ES-I3 (cell line): ENCODE data around the gene FANCB.

ENCODE experiments used
- H3K36me3 ChIP-seq: 2 replicates; pipeline ENCODE4 v1.6.1; 2013; ENCODE audit warnings: mild to moderate bottlenecking, low read length, control low read depth, moderate library complexity; ENCODE audit not compliant: insufficient read depth
- H3K4me1 ChIP-seq: 2 replicates; pipeline ENCODE4 v1.6.1; 2013; ENCODE audit warnings: mild to moderate bottlenecking, control low read depth, low read length; ENCODE audit not compliant: insufficient read depth
- H3K9ac ChIP-seq: 2 replicates; pipeline ENCODE4 v1.6.1; 2013; ENCODE audit warnings: low read depth, mild to moderate bottlenecking, low read length, moderate library complexity
- H3K9me3 ChIP-seq: 2 replicates; pipeline ENCODE4 v1.6.1; 2013; ENCODE audit warnings: mild to moderate bottlenecking, low read length, moderate library complexity; ENCODE audit not compliant: control insufficient read depth, insufficient read depth

FANCB gene

GRCh38 chrX:14872851-14873675 is at the start of gene FANCB, which contains the start of gene MOSPD2:
TSS of gene FANCB (minus strand) at chrX:14873069. CDS start at chrX:14865510, 7,559 bp downstream.
TSS of gene MOSPD2 (plus strand) at chrX:14873421. CDS start at chrX:14873529, 108 bp downstream.
- Histone ChIP-seq H3K4me1 (no peaks in the 10 kb centered on the region), H3K36me3 (no peaks in the 10 kb centered on the region), H3K9ac (peak within 1 kb of the TSS; percentile 96), H3K9me3 (0 out of 2 replicates have a peak, but pooled peaks cover 4% of the 10 kb centered on the region)

GRCh38 chrX:14922437-14922836 is 49.6 kb upstream of the FANCB start:
- H3K9ac ChIP-seq = no peak overlapping the region

GRCh38 chrX:14920196-14920595 is 47.3 kb upstream of the FANCB start:
- Histone ChIP-seq H3K9ac (no peak overlapping the region), H3K4me1 (no peaks in the 10 kb centered on the region), H3K36me3 (0 out of 2 replicates have a peak, but pooled peaks cover 4% of the 10 kb centered on the region), H3K9me3 (no peaks in the 10 kb centered on the region)

More at GRCh38 chrX:14922437-14922836, 49.6 kb upstream of the FANCB start:
- no peaks in the 10 kb centered on the region for H3K36me3 ChIP-seq
- no peaks in the 10 kb centered on the region for H3K4me1 ChIP-seq
- no peaks in the 10 kb centered on the region for H3K9me3 ChIP-seq

GRCh38 chrX:14919407-14919806 is 46.5 kb upstream of the FANCB start:
- H3K9me3 ChIP-seq = no peaks in the 10 kb centered on the region
- H3K4me1 ChIP-seq = no peaks in the 10 kb centered on the region
- H3K36me3 ChIP-seq = 0 out of 2 replicates have a peak, but pooled peaks cover 4% of the 10 kb centered on the region
- H3K9ac ChIP-seq = no peak overlapping the region

- no peak overlapping the region for H3K9ac ChIP-seq
- no peaks in the 10 kb centered on the region for H3K4me1 ChIP-seq
- H3K36me3 ChIP-seq = 0 out of 2 replicates have a peak, but pooled peaks cover 4% of the 10 kb centered on the region
- no peaks in the 10 kb centered on the region for H3K9me3 ChIP-seq
Measured at GRCh38 chrX:14916017-14916674, 43.3 kb upstream of the FANCB start.

- Histone ChIP-seq H3K4me1 (no peaks in the 10 kb centered on the region), H3K36me3 (0 out of 2 replicates have a peak, but pooled peaks cover 4% of the 10 kb centered on the region), H3K9ac (no peak overlapping the region), H3K9me3 (no peaks in the 10 kb centered on the region)
Measured at GRCh38 chrX:14915596-14915995, 42.7 kb upstream of the FANCB start.

- Histone ChIP-seq H3K9ac (no peak overlapping the region), H3K4me1 (no peaks in the 10 kb centered on the region), H3K9me3 (no peaks in the 10 kb centered on the region), H3K36me3 (0 out of 2 replicates have a peak, but pooled peaks cover 4% of the 10 kb centered on the region)
Measured at GRCh38 chrX:14913241-14913640, 40.4 kb upstream of the FANCB start.

- no peaks in the 10 kb centered on the region for H3K4me1 ChIP-seq
- no peak overlapping the region for H3K9ac ChIP-seq
- H3K36me3 ChIP-seq = peaks cover 13% of the 10 kb centered on the region
- H3K9me3 ChIP-seq = peaks cover 3% of the 10 kb centered on the region
Measured at GRCh38 chrX:14903891-14904290, 31.0 kb upstream of the FANCB start.

GRCh38 chrX:14902537-14902936 is 29.7 kb upstream of the FANCB start:
- Histone ChIP-seq H3K9me3 (peaks cover 3% of the 10 kb centered on the region), H3K36me3 (peaks cover 13% of the 10 kb centered on the region), H3K4me1 (no peaks in the 10 kb centered on the region), H3K9ac (no peak overlapping the region)

- Histone ChIP-seq H3K36me3 (peaks cover 6% of the 10 kb centered on the region), H3K9me3 (no peaks in the 10 kb centered on the region; the same call in 1 of the 2 replicates), H3K4me1 (no peaks in the 10 kb centered on the region), H3K9ac (no peak overlapping the region)
Measured at GRCh38 chrX:14899607-14900006, 26.7 kb upstream of the FANCB start.

GRCh38 chrX:14897042-14897441 is 24.2 kb upstream of the FANCB start:
- Histone ChIP-seq H3K4me1 (no peaks in the 10 kb centered on the region), H3K9me3 (no peaks in the 10 kb centered on the region), H3K9ac (no peak overlapping the region), H3K36me3 (no peaks in the 10 kb centered on the region; the same call in 1 of the 2 replicates)

GRCh38 chrX:14896273-14896672 is 23.4 kb upstream of the FANCB start:
- H3K36me3 ChIP-seq = no peaks in the 10 kb centered on the region; the same call in 1 of the 2 replicates
- no peaks in the 10 kb centered on the region for H3K4me1 ChIP-seq
- H3K9me3 ChIP-seq = no peaks in the 10 kb centered on the region; the same call in 1 of the 2 replicates
- H3K9ac ChIP-seq = no peak overlapping the region

GRCh38 chrX:14886252-14886651 is 13.4 kb upstream of the FANCB start:
- Histone ChIP-seq H3K9ac (no peak overlapping the region), H3K36me3 (no peaks in the 10 kb centered on the region), H3K4me1 (no peaks in the 10 kb centered on the region), H3K9me3 (no peaks in the 10 kb centered on the region; the same call in 1 of the 2 replicates)

GRCh38 chrX:14884714-14885113 is 11.8 kb upstream of the FANCB start:
- no peaks in the 10 kb centered on the region for H3K4me1 ChIP-seq
- H3K9ac ChIP-seq = no peak overlapping the region
- no peaks in the 10 kb centered on the region; the same call in 1 of the 2 replicates for H3K9me3 ChIP-seq
- no peaks in the 10 kb centered on the region for H3K36me3 ChIP-seq
